HUES64 (cell line): ENCODE measurements around the gene ZNF772. TPM values are rescaled to one million over a fixed set of nuclear protein-coding genes. Genes with fewer than 3 reads are reported as not detected.
A peak's percentile ranks its signal among the peaks of the same experiment; 100 is the strongest.
"Not testable (repeated sequence)": the region's sequence is repeated elsewhere in the genome, so short reads cannot be mapped to it uniquely, and the experiment has no call there.

ENCODE experiments used
- H3K27ac ChIP-seq: 2 replicates; pipeline ENCODE4 v1.7.0; 2013; ENCODE audit warnings: low read depth, low read length, inconsistent platforms
- H3K27me3 ChIP-seq: 2 replicates; pipeline ENCODE4 v1.6.1; 2013; ENCODE audit warnings: mild to moderate bottlenecking, low read length; ENCODE audit not compliant: insufficient read depth
- H3K36me3 ChIP-seq: 2 replicates; pipeline ENCODE4 v1.6.1; 2013; ENCODE audit warnings: mild to moderate bottlenecking, low read length; ENCODE audit not compliant: insufficient read depth
- H3K4me1 ChIP-seq: 2 replicates; pipeline ENCODE4 v1.6.1; 2013; ENCODE audit warnings: mild to moderate bottlenecking, low read length, moderate library complexity; ENCODE audit not compliant: insufficient read depth
- H3K4me3 ChIP-seq: 2 replicates; pipeline ENCODE4 v1.5.1; 2013; ENCODE audit warnings: mild to moderate bottlenecking, low read length, moderate library complexity
- H3K9ac ChIP-seq: 2 replicates; pipeline ENCODE4 v1.6.1; 2013; ENCODE audit warnings: mild to moderate bottlenecking, low read depth, low read length
- H3K9me3 ChIP-seq: 2 replicates; pipeline ENCODE4 v1.6.1; 2013; ENCODE audit warnings: low read depth, low read length; ENCODE audit not compliant: insufficient read depth
- WGBS: fragments of 150-250, 120-280 bp; methylation state at CpG from one replicate; pipeline ENCODE4 v1.1.7; 2013; ENCODE audit warnings: missing lambda C conversion rate; 5-methylcytosine and 5-hydroxymethylcytosine counted together
- polyA plus RNA-seq, 2 experiments: library from polyadenylated mRNA; stranded (reverse); fragments of 50-300 nt; gene quantifications; one replicate each; pipeline ENCODE4 v1.2.3, GENCODE V29; 2013

Gene ZNF772
- 5.9 TPM for polyA plus RNA-seq (2013, experiment 1 of 2)
- polyA plus RNA-seq (2013, experiment 2 of 2): 6.5 TPM

GRCh38 chr19:57477191-57478008 lies at the start of gene ZNF772:
Gene ZNF772 (minus strand): TSS chr19:57477566. CDS start chr19:57477309, 257 bp downstream.
- H3K27ac ChIP-seq: peak within 1 kb of the TSS; percentile 82
- peaks cover 38% of the 10 kb centered on the region for H3K36me3 ChIP-seq
- H3K4me3 ChIP-seq: peak within 1 kb of the TSS; percentile 80
- peaks cover 65% of the 10 kb centered on the region for H3K9me3 ChIP-seq
- 0 out of 2 replicates have a peak, but pooled peaks cover 5% of the 10 kb centered on the region for H3K27me3 ChIP-seq
- 11% methylated on average over 38 of the region's 38 CpGs for WGBS
- H3K9ac ChIP-seq: peak within 1 kb of the TSS; percentile 84
- no peaks in the 10 kb centered on the region for H3K4me1 ChIP-seq

GRCh38 chr19:57518021-57518420 lies 40.7 kb upstream of the ZNF772 start:
- 90% methylated on average over 4 of the region's 4 CpGs for WGBS

GRCh38 chr19:57515255-57515654 lies 37.9 kb upstream of the ZNF772 start:
- no peak overlapping the region for H3K27ac ChIP-seq
- 92% methylated on average over 5 of the region's 5 CpGs for WGBS
- no peaks in the 10 kb centered on the region for H3K4me1 ChIP-seq
- no peak overlapping the region for H3K4me3 ChIP-seq
- no peak overlapping the region for H3K9ac ChIP-seq
- H3K36me3 ChIP-seq: peaks cover 11% of the 10 kb centered on the region; the same call in 1 of the 2 replicates
- H3K27me3 ChIP-seq: no peaks in the 10 kb centered on the region
- peaks cover 40% of the 10 kb centered on the region for H3K9me3 ChIP-seq

More at GRCh38 chr19:57518021-57518420, 40.7 kb upstream of the ZNF772 start:
- H3K4me1 ChIP-seq, H3K27ac ChIP-seq, H3K4me3 ChIP-seq, H3K9ac ChIP-seq, H3K27me3 ChIP-seq: not testable (repeated sequence)
- H3K9me3 ChIP-seq: peaks cover 22% of the 10 kb centered on the region
- H3K36me3 ChIP-seq: peaks cover 10% of the 10 kb centered on the region; the same call in 1 of the 2 replicates

DNA sequence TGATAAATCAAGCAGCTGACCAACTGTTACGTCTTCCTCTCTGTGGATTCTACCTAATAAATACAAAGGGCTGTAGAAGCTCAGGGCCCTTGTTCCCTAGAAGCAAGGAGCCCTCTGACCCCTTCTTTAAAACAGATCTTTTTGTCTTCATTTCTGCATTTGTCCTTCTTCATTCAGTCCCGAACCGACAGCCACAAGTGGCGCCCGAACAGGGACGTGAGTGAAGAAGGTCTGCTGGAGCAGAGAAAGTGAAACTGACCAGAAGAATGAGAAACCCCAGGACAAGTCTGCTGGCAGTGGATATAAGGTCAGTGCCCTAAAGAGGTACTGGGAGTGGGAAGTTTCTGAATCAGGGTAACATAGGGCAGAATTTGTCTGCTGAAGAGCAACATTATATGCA lies 35.5 kb upstream of the ZNF772 start:
- Histone ChIP-seq H3K4me1 (no peaks in the 10 kb centered on the region), H3K9ac (no peak overlapping the region), H3K27me3 (no peaks in the 10 kb centered on the region), H3K36me3 (peaks cover 19% of the 10 kb centered on the region; the same call in 1 of the 2 replicates), H3K9me3 (peaks cover 43% of the 10 kb centered on the region), H3K27ac (no peak overlapping the region), H3K4me3 (no peak overlapping the region)
- WGBS: 98% methylated on average over 6 of the region's 6 CpGs

GRCh38 chr19:57511484-57511883 lies 34.1 kb upstream of the ZNF772 start:
- H3K27me3 ChIP-seq: no peaks in the 10 kb centered on the region
- no peak overlapping the region for H3K9ac ChIP-seq
- peaks cover 49% of the 10 kb centered on the region for H3K9me3 ChIP-seq
- H3K4me3 ChIP-seq: no peak overlapping the region
- no peak overlapping the region for H3K27ac ChIP-seq
- no peaks in the 10 kb centered on the region for H3K4me1 ChIP-seq
- H3K36me3 ChIP-seq: peaks cover 26% of the 10 kb centered on the region

DNA sequence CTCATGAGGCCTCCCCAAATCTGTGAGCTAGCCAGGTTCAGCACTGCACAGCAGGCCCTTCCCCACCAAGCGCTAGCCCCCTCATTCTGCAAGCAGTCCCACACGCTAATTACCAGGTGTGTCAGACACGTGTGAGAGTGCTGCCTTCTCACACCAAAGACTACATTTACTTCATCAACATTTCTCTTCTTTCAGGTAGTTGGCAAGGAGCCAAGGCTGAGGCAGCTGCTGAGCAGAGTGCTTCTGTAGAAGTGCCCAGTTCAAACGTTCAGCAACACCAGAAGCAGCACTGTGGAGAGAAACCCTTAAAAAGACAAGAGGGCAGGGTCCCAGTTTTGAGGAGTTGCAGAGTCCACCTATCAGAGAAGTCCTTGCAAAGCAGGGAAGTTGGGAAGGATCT lies 28.8 kb upstream of the ZNF772 start:
- peaks cover 39% of the 10 kb centered on the region for H3K36me3 ChIP-seq
- no peaks in the 10 kb centered on the region for H3K27me3 ChIP-seq
- H3K4me1 ChIP-seq: no peaks in the 10 kb centered on the region
- 98% methylated on average over 4 of the region's 4 CpGs for WGBS
- no peak overlapping the region for H3K9ac ChIP-seq
- H3K9me3 ChIP-seq: peaks cover 9% of the 10 kb centered on the region; the same call in 1 of the 2 replicates
- no peak overlapping the region for H3K27ac ChIP-seq
- no peak overlapping the region for H3K4me3 ChIP-seq

- not testable (repeated sequence) for H3K36me3 ChIP-seq, H3K27ac ChIP-seq, H3K27me3 ChIP-seq, H3K4me1 ChIP-seq, H3K9ac ChIP-seq, H3K9me3 ChIP-seq
- peak overlapping the region; percentile 56 for H3K4me3 ChIP-seq
- WGBS: 69% methylated on average over 1 of the region's 4 CpGs
Observed at GRCh38 chr19:57500400-57500799, 23.0 kb upstream of the ZNF772 start.

DNA sequence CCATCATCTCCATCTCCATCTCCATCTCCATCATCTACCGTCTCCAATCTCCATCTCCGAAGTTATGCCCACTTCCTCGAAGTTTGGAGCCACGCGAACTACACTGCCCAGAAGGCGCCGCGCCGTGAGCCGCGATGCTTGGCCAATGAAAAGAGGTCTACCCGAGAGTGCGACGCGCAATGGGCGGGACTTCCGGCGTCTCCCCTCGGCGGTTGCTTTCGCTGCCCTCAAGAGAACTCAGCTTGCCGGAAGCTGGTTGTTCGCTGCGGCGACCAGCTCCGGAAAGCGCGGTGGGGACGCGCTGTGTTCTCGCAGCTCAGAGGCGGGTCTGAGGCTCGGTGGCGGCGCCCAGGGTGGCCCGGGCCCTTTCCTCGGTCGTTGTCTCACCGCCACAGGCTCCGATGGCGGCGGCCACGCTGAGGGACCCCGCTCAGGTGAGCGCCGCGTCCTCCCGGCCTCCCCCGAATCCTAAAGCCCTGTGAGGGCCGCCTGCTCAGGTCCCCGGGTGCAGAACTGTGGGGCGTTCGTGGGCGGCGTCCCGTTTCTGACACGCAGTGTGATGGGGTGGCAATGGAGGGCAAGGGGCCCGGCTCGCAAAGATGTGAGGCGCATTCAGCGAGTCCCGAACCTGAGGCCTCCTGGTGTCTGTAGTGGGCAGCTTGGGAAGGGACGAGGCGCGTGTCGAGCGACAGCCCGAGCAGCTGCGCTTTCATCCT lies 22.5 kb upstream of the ZNF772 start, which contains the start of gene ZNF773:
TSS of gene ZNF773 (plus strand) at position 259 of the 716 bp plus-strand sequence. CDS start at position 402, 143 bp downstream.
- not testable (repeated sequence) for H3K27me3 ChIP-seq, H3K36me3 ChIP-seq, H3K4me1 ChIP-seq, H3K9me3 ChIP-seq
- Histone ChIP-seq H3K27ac (peak within 1 kb of the TSS; percentile 52; the same call in 1 of the 2 replicates), H3K4me3 (peak within 1 kb of the TSS; percentile 80), H3K9ac (peak within 1 kb of the TSS; percentile 88)
- 1% methylated on average over 57 of the region's 69 CpGs for WGBS

DNA sequence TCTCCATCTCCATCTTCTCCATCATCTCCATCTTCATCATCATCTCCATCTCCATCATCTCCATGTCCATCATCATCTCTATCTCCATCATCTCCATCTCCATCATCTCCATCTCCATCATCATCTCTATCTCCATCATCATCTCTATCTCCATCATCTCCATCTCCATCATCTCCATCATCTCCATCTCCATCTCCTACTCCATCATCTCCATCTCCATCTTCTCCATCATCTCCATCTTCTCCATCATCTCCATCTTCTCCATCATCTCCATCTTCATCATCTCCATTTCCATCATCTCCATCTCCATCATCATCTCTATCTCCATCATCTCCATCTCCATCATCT lies 21.9 kb upstream of the ZNF772 start:
- H3K4me3 ChIP-seq: peak overlapping the region; percentile 80; the same call in 1 of the 2 replicates
- H3K9me3 ChIP-seq, H3K9ac ChIP-seq, H3K4me1 ChIP-seq, H3K27me3 ChIP-seq, H3K27ac ChIP-seq, H3K36me3 ChIP-seq: not testable (repeated sequence)

GRCh38 chr19:57488299-57488644 lies 10.9 kb upstream of the ZNF772 start:
- not testable (repeated sequence) for H3K27ac ChIP-seq, H3K27me3 ChIP-seq, H3K9me3 ChIP-seq, H3K4me1 ChIP-seq, H3K9ac ChIP-seq
- Histone ChIP-seq H3K4me3 (peak overlapping the region; percentile 45), H3K36me3 (peaks cover 27% of the 10 kb centered on the region)
- WGBS: no CpG with 5 or more reads among the region's 1 CpG

GRCh38 chr19:57487477-57488298 lies 10.3 kb upstream of the ZNF772 start, which contains the start of gene ZNF419:
Gene ZNF419 (plus strand): TSS chr19:57487750. CDS start chr19:57487951, 201 bp downstream.
- peak within 1 kb of the TSS; percentile 79 for H3K4me3 ChIP-seq
- not testable (repeated sequence) for H3K27me3 ChIP-seq, H3K4me1 ChIP-seq, H3K9me3 ChIP-seq
- peak within 1 kb of the TSS; percentile 66 for H3K27ac ChIP-seq
- H3K9ac ChIP-seq: peak within 1 kb of the TSS; percentile 90
- peaks cover 21% of the 10 kb centered on the region for H3K36me3 ChIP-seq
- WGBS: 2% methylated on average over 53 of the region's 69 CpGs
